HCT116 (cell line): ENCODE data around the gene USP32. TPM values are rescaled to one million over a fixed set of nuclear protein-coding genes. Genes with fewer than 3 reads are reported as not detected.

Experiments
- ATAC-seq: fragments of 200-7000 bp; cut with Tn5 transposase; 2 replicates; pipeline ENCODE4 v1.9.1; 2020; ENCODE audit warnings: mild to moderate bottlenecking, moderate library complexity
- BruUV-seq: library from RNA; stranded (reverse); fragments of 400-500 nt; replicated peaks from 2 replicates; lab custom pipeline; 2021; lab: Mats Ljungman, UMichigan
- CTCF ChIA-PET: fragments of 300-600 bp; sonication (Branson Sonifier 250); formaldehyde crosslinking; loops from one replicate; lab custom pipeline; 2021; ENCODE audit warnings: antibody characterized with exemption; lab: Charles Lee
- POLR2A ChIA-PET: fragments of 300-600, 350-600 bp; sonication (Branson Sonifier 250); formaldehyde crosslinking; loops from one replicate; lab custom pipeline; 2021; ENCODE audit warnings: antibody characterized with exemption; lab: Charles Lee
- RAD21 ChIA-PET, 2 experiments: fragments of 300-600 bp; sonication (Branson Sonifier 250); formaldehyde crosslinking; loops; one replicate each; lab custom pipeline; 2023; ENCODE audit warnings: low total read pairs in 2 of 2; ENCODE audit not compliant: uncharacterized antibody in 2 of 2, unreplicated experiment in 2 of 2, low non-redundant PET in 1 of 2; lab: Charles Lee
- DNase-seq: peaks from one replicate; pipeline ENCODE4 v3.0.0-alpha.2; 2010; ENCODE audit warnings: low read depth, low spot score
- H2AFZ ChIP-seq: fragments of 200-600 bp; shearing (Covaris generic), sonication (generic); 2 replicates; pipeline ENCODE4 v1.6.1; 2017; ENCODE audit warnings: low read depth, mixed run types, mixed read lengths, antibody characterized with exemption, low read length; ENCODE audit not compliant: poor library complexity, severe bottlenecking
- H3K27ac ChIP-seq: 2 replicates; pipeline ENCODE4 v1.5.1; 2012; ENCODE audit warnings: low read depth, low read length
- H3K27me3 ChIP-seq: fragments of 200-600 bp; sonication (generic); 2 replicates; pipeline ENCODE4 v1.6.1; 2016; ENCODE audit warnings: mixed run types, low read length, mixed read lengths; ENCODE audit not compliant: insufficient read depth
- H3K36me3 ChIP-seq, 2 experiments: fragments of 200-500 bp in 1 of 2; fragments of 200-600 bp in 1 of 2; sonication (Bioruptor generic) in 1 of 2; sonication (generic) in 1 of 2; 2 replicates each; pipeline versions ENCODE4 v1.5.1 to v1.6.1; 2014 to 2016; ENCODE audit warnings: low read length in 2 of 2, inconsistent platforms in 1 of 2, mixed read lengths in 1 of 2, mixed run types in 1 of 2; ENCODE audit not compliant: insufficient read depth in 2 of 2, control insufficient read depth in 1 of 2
- H3K4me1 ChIP-seq, 2 experiments: fragments of 200-600 bp in 1 of 2; sonication (generic) in 1 of 2; 2 replicates each; pipeline versions ENCODE4 v1.5.1 to v1.6.1; 2012 to 2017; ENCODE audit warnings: low read length in 2 of 2, inconsistent platforms in 1 of 2, mild to moderate bottlenecking in 1 of 2, mixed read lengths in 1 of 2, mixed run types in 1 of 2, moderate library complexity in 1 of 2; ENCODE audit not compliant: insufficient read depth in 2 of 2, control insufficient read depth in 1 of 2
- H3K4me2 ChIP-seq: fragments of 200-600 bp; sonication (generic); 2 replicates; pipeline ENCODE4 v1.6.1; 2017; ENCODE audit warnings: mixed run types, low read length, mixed read lengths
- H3K4me3 ChIP-seq, 2 experiments: fragments of 200-600 bp in 1 of 2; sonication (generic) in 1 of 2; replicated peaks in 1 of 2; 2 replicates each; pipeline ENCODE4 v1.5.1; 2011 to 2016; ENCODE audit warnings: low read length in 2 of 2, control low read depth in 1 of 2, low read depth in 1 of 2, mild to moderate bottlenecking in 1 of 2, mixed read lengths in 1 of 2, mixed run types in 1 of 2
- H3K79me2 ChIP-seq: fragments of 200-600 bp; sonication (generic); 2 replicates; pipeline ENCODE4 v1.6.1; 2017; ENCODE audit warnings: mild to moderate bottlenecking, mixed run types, low read length, moderate library complexity, mixed read lengths; ENCODE audit not compliant: insufficient read depth
- H3K9ac ChIP-seq: fragments of 200-600 bp; sonication (generic); 2 replicates; pipeline ENCODE4 v1.6.1; 2016; ENCODE audit warnings: low read length, mixed read lengths
- H3K9me2 ChIP-seq: fragments of 200-600 bp; sonication (generic), shearing (Covaris generic); 2 replicates; pipeline ENCODE4 v1.6.1; 2017; ENCODE audit warnings: mixed run types, mild to moderate bottlenecking, moderate library complexity; ENCODE audit not compliant: insufficient read depth
- H3K9me3 ChIP-seq, 2 experiments: fragments of 200-500 bp in 1 of 2; fragments of 200-600 bp in 1 of 2; sonication (Bioruptor generic) in 1 of 2; sonication (generic) in 1 of 2; 2 replicates each; pipeline ENCODE4 v1.6.1; 2014 to 2017; ENCODE audit warnings: low read length in 2 of 2, mixed read lengths in 2 of 2, inconsistent platforms in 1 of 2, low read depth in 1 of 2, mild to moderate bottlenecking in 1 of 2, mixed run types in 1 of 2, moderate library complexity in 1 of 2; ENCODE audit not compliant: control insufficient read depth in 1 of 2, insufficient read depth in 1 of 2
- H4K20me1 ChIP-seq: fragments of 200-600 bp; sonication (generic), shearing (Covaris generic); 2 replicates; pipeline ENCODE4 v1.6.1; 2017; ENCODE audit warnings: mixed run types, mild to moderate bottlenecking, moderate library complexity; ENCODE audit not compliant: insufficient read depth
- ATF3 ChIP-seq: IDR thresholded peaks from 2 replicates; pipeline ENCODE4 v1.6.1; 2012
- ELF1 ChIP-seq: IDR thresholded peaks from 2 replicates; pipeline ENCODE4 v1.6.1; 2012; ENCODE audit warnings: low read depth, borderline replicate concordance
- EZH2phosphoT487 ChIP-seq: fragments of 200-600 bp; IDR thresholded peaks from 2 replicates; pipeline ENCODE4 v1.6.1; 2018; ENCODE audit warnings: antibody characterized with exemption, borderline replicate concordance
- JUND ChIP-seq: IDR thresholded peaks from 2 replicates; pipeline ENCODE4 v1.6.1; 2012
- TCF7L2 ChIP-seq: IDR thresholded peaks from 2 replicates; pipeline ENCODE4 v1.7.0; 2011; ENCODE audit warnings: borderline replicate concordance, inconsistent platforms; ENCODE audit not compliant: insufficient read depth, insufficient read length; ENCODE audit errors: extremely low read depth
- ZBTB33 ChIP-seq: IDR thresholded peaks from 2 replicates; pipeline ENCODE4 v1.6.1; 2011; ENCODE audit warnings: mild to moderate bottlenecking, low read length, moderate library complexity; ENCODE audit not compliant: insufficient replicate concordance; ENCODE audit errors: extremely low read depth
- intact Hi-C: fragments of 100-400 bp; cut with micrococcal nuclease; formaldehyde crosslinking; loops from 2 replicates; pipeline ENCODE4 v1.10.0; 2022
- total RNA-seq: library from RNA; stranded (reverse); gene quantifications from one replicate; pipeline ENCODE4 v1.2.1, GENCODE V29; 2021; ENCODE audit not compliant: unreplicated experiment

The USP32 gene
- total RNA-seq, 1 experiment from 2014 or later = 67.0 TPM

DNA sequence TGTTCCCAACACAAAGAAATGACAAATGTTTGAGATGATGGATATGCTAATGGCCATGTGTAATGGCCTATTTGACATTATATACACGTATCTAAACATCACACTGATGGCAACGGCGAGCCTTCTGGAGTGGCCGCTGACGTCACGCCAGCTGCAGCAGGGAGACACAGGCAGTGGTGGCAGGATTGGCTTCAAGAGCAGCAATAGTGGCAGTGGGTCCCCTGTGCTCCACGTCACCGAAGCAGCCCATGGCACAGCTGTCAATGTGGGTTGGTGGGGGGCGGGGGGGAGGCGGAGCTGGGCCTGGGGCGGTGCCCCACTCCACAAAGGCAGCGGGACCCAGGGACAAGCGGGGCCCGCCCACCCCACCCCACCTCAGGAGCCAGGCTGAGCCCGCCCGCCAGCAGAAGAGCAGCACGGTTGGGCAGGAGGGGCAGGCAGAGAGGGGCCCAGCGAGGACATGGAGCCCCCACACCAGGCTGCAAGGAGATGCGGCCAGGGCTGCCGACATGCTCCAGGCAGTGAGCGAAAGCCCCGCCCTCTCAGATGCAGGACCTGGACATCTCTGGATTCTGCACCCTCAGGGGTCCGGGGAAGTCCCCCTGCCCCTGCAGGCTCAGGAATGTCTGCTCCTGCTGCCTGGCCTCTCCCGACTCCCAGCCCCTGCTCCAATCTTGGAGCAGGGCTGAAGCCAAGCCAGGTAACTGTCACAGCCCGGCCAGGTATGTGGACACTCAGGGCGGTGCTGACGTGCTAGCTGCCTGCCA is 64.6 kb downstream of the USP32 start (continued):
- TF ChIP-seq JUND = no peak
- TF ChIP-seq EZH2phosphoT487 = no peak
- TF ChIP-seq TCF7L2 = no peak

GRCh38 chr17:60326702-60327101 is 65.2 kb downstream of the USP32 start:
- RAD21 ChIA-PET = no interaction called here
- Histone ChIP-seq H3K4me1 (peaks cover 0 to 5% of the 10 kb centered on the region in 2 experiments; a peak in 3 of 4 replicates), H3K9ac (no peak overlapping the region), H4K20me1 (no peaks in the 10 kb centered on the region), H3K9me3 (no peaks in the 10 kb centered on the region), H3K27ac (no peak overlapping the region), H3K79me2 (peaks cover 13% of the 10 kb centered on the region), H3K27me3 (no peaks in the 10 kb centered on the region), H3K9me2 (no peaks in the 10 kb centered on the region; the same call in 1 of the 2 replicates), H3K36me3 (no peaks in the 10 kb centered on the region), H3K4me2 (no peak overlapping the region), H2AFZ (no peak overlapping the region), H3K4me3 (no peak overlapping the region)
- POLR2A ChIA-PET = no interaction called here
- DNase-seq = no peak
- intact Hi-C loops = no loop called here
- TF ChIP-seq ATF3 (no peak), JUND (no peak), ZBTB33 (no peak), ELF1 (no peak)
- ATAC-seq = no peak
- BruUV-seq = no TSS peak
- CTCF ChIA-PET = no interaction called here
